ENCODE measurements around the gene KIAA0930. TPM values are rescaled to one million over a fixed set of nuclear protein-coding genes. Genes with fewer than 3 reads are reported as not detected.
"Not testable (repeated sequence)": the region's sequence is repeated elsewhere in the genome, so short reads cannot be mapped to it uniquely, and the experiment has no call there.

The KIAA0930 gene
- total RNA-seq, 1 donor from 2014 or later, result 20.0 TPM

DNA sequence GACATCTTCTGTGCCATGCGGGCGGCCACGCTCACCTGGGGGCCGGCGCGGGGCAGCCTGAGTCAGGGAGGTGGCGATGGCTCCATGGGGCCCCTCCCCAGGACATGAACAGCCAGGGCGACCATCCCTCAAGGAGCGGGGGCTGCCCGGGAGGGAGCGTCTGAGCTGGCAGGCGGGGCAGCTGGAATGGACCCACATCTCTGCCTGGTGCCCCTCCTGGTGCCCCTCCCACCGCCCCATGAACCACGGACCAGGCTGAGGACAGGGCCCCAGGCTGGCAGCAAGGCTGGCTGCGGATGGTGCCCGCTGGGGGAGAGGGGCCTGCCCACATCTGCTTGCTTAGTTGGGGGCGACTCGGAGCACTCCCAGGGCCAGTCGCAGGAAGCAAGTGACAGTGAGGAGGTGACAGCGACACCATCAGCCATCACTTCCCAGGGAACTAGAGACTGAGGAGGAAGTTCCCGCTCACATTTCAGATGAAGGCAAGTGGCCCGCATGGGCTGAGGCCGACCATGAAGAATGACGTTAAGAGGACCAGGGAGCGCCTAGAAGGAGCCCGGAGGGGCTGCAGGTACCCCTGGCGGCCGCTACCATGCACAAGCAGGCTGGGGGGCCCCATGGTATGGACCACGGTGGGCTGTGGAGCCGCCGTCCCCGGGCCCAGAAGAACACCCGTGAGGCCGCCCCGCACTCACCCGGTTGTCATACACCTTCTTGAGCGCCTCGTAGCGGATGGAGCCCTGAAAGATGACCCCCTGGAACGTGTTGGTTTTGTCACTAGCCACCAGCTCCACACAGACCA, 37.3 kb downstream of the KIAA0930 start:
- intact Hi-C loops (cut with micrococcal nuclease), result no loop called here

DNA sequence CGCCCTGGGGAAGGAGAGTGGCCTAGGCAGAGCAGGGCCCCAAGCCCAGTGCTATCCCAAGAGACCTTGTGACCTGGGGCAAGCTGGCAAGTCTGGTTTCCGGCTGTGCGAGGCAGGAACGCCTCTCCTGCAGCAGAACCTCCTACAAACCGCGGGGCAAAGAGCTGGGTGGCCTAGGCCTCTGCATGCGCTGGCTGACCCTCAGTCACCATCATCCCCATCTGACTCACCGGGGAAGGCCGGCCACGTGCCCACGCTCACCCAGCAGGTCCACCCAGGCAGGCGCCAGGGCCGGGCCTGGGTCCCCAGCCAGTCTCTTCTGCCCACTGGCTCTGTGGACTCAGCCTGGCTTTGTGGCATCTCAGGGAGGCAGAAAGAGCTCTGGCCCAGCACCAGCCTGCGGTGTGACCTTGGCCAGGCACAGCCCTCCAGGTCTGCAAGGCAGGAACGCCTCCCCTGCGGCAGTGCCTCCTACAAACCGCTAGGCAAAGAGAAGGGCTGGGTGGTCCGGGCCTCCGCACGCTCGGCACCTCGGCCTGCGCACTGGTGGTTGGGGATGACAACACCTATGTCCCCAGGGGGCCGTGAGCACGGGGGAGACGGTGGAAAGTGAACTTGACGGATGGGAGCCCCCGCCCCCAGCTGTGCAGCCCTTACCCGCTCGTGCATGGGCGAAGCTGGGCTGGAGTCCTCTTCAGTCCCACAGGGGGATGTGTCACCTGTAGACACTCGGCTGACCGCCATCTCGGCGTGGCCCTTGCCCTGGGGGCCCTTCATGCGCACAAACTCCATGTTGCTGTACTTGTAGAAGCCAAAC, 38.2 kb downstream of the KIAA0930 start:
- intact Hi-C loops (cut with micrococcal nuclease), result no loop called here

DNA sequence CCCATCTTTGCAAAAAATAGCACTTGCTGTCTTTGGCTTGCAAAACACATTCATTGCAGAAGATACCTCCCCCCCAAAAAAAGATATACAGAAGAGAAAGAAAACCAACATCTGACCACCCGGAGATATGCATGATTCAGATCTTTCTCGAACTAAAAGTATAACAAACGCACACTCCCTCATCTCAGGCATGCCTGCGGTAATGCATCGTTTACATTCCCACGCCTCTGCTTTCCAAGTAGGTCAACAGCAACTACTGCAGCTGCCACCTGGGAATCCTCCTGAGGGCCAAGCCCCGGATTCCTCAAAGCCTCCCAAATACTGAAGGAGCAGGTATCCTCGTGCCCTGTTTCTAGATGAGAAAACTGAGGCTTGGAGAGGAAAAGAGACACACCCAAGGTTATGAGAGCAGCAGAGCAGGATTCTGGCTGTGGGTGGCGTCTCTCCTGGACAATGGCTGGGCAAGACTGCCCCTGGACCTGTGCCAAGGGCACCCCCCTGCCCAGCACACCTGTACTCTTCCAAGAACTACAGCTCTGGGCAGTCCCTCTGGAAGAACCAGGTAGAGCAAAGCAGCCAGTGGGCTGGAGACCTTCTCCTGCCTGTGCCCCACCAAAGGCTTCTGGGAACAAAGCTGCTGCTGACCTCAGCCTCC, 38.9 kb downstream of the KIAA0930 start:
- intact Hi-C loops (cut with micrococcal nuclease), result no loop called here

DNA sequence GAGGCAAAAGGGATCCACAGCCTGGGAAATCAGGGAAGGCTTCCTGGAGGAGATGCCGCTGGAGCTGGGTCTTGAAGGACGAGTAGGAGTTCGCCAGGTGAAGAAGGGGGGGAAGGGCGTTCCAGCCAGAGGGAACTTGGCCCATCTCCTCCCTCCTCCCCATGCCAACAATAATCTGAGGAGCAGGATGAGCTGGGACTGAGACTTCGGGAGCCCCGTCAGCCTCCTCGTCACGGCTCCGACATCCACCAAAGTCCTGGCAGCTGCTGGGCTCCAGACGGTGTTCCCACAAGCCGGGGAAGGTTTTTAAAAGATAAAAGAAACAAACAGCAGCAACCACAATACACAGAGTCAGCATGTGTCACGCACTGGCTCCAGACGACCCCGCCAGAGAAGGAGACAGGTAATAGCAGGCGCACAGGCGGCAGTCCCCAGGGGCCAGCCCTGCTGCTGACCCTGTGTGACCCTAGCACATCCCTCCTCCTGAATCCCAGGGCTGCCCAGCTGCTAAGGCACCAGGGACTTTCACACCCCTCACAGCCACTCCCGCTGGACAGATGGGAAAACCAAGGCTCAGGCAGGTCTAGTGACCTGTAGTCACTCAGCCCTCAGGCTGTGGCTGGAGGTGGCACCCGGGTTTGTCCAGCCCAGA, 39.7 kb downstream of the KIAA0930 start:
- intact Hi-C loops (cut with micrococcal nuclease), result no loop called here

DNA sequence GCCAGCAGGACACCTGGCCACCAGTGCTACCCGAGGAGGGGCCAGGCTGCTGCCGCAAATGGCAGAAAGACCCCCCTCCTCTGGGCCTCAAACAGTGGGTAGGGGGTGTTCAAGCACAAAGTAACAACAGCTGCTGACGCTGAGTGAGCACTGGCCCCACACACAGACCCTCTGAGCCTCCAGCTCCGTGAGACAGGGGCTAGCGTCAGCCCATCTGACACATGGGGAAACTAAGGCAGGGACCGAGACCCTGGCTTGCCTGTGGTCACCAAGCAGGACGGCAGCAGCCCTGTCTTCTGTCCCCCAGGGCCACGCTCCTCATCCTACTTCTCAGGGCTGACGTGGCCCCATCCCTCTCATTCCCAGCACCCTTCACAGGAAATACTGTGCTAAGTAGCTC, 40.5 kb downstream of the KIAA0930 start:
- intact Hi-C loops (cut with micrococcal nuclease), result no loop called here

DNA sequence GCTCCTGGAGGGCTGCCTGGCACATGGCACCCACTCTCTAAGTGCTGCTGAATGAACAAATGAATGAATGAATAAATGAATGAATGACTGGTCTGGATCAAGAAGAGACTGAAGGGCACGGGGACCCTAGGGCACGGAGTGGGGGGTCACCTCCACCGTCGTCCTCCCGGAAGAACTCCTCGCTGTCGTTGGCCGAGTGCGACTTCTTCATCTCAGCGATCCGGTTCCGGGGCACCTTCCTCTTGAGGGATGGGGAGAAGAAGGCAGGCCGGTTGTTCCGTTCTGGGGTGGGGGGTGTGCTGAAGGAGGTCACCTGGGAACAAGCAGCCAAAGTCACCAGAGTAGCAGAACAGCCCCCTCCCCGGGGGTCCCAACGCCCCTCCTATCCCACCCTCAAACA, 41.0 kb downstream of the KIAA0930 start:
- intact Hi-C loops (cut with micrococcal nuclease), result no loop called here

DNA sequence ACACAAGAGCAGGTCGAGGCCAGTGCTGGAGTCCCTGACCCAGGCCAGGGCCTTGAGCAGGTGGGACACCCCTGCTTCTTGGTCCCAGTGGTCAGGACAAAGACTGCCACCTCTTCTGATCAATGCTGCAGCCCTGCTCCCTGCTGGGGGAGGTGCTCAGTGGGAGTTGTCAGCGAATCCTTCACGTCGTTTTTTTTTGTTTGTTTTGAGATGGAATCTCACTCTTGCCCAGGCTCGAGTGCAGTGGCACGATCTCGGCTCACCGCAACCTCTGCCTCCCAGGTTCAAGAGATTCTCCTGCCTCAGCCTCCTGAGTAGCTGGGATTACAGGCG, 42.3 kb downstream of the KIAA0930 start:
- intact Hi-C loops (cut with micrococcal nuclease), result no loop called here

DNA sequence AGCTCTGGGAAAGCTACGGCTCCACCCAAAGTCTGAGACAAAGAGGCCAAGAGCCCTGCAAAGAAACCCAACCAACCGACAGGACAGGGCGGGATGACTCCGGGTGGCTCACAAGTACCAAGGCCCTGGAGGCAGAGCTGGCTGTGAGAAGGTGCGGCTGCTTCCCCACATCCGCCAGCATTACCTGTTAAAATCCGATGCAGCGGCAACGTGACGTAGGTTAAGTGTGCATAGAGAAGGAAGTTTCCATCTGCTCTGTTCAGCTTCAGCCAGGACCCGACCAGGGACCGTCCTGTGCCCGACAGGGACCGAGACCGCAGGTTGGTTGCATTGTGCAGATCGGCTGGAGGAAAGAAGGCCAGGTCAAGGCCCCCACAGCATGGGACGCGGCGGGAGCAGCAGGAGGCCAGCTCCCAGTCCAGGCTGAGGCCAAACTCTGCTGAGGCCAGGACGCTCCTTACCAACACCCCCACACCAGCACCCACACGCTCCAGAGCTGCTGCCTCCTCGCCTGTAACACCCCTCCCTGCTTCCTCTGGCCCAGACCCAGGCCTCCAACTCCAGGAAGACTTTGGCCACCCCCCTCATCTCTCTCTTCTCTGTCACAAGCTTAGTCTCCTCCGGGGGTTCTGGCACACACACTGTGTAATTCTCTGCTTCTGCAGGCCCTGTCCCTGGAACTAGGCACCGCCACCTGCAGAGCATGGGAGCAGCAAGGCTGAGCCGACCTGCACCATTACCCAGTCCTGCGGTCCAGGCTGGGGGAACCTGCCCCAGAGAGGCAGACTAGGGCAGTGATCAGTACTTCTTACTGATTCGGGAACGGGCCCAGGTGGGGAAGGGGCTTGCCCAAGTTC, 42.9 kb downstream of the KIAA0930 start:
- intact Hi-C loops (cut with micrococcal nuclease), result no loop called here

DNA sequence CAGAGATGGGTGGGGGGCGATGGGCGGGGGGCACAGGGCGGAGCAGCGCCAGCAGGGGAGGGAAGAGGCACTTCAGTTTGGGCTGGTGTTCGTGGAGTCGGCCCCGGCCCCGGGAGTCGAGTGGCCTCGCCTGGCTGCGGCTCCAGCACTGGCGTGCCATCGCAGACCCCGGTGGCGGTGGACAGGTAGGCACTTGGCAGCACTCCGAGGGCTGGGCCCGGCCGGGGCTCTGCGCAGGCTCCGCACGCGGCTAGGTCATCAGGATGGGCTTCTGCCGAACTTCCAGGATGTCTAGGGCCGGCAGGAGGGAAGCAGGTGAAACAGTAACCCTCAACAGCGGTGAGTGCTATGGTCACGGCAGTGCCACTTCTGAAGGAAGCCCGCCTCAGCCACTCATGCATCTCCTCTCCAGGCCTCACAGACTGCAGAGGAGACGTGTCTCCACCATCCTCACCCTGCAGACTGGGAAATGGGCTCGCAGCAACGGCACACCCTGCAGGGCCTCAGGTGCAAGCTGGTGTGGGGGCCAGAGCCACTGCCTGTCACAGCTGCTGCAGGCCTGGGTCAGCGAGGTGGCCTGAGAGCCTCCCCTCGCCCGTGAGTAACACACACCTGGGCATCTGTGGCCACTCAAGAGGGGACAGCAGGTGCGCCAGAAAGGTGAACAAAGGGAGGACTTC, 43.6 kb downstream of the KIAA0930 start:
- intact Hi-C loops (cut with micrococcal nuclease), result no loop called here

DNA sequence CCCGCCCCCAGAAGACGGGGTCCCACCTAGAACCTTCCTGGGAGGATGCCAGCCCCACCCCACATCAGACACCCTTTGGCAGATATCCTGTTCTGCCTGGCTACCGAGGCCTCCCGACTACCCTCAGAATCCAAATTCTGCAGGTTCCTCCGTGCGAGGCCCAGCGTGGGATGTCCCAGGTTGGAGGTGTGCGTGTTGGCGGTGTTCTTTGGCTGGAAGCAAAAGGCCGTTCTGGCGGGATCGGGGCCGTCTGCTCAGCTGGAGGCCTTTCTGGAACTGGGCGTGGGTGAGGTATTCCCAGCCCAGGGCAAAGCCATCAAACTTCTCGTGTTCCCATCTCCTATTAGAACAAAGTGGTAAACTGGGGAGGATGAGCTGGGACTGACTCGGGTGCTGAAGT, 44.4 kb downstream of the KIAA0930 start:
- intact Hi-C loops (cut with micrococcal nuclease), result no loop called here

DNA sequence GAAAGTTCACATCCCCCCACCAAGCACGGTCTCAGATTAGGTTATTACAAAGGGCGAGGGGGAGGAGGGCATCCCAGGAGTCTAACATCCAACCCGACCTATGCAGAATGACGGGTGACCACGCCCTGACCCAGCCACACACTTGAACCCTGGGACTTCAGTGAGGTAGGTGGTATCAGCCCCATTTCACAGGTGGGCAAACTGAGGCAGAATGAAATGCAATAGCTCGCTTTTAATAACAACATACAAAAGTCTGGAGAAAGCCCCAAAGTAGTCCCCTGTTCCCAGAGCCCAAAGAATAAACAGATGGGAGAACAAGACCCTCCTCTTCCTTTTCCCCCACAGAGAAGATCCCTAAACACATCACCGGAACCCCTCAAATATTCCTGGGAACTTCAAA, 45.1 kb downstream of the KIAA0930 start:
- intact Hi-C loops (cut with micrococcal nuclease), result no loop called here

DNA sequence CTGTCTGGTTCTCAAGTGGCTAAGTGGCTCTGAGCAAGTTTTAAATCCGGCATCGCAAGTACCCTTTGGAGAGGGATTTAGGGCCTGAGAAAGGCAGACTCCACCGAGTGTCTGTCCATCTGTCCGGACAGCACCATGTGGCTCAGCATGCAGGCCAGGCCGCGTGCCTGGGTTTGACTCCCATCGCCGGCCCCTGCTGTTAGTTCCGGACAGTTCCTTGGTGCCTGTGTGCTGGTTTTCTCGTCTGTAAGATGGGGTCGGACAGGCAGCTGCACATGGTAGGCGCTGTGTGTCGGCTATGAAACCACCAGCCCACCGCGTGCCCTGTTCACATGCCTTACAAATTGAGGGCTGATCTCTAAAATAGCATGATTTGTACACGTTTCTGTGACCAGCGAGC, 46.0 kb downstream of the KIAA0930 start:
- intact Hi-C loops (cut with micrococcal nuclease), result no loop called here

DNA sequence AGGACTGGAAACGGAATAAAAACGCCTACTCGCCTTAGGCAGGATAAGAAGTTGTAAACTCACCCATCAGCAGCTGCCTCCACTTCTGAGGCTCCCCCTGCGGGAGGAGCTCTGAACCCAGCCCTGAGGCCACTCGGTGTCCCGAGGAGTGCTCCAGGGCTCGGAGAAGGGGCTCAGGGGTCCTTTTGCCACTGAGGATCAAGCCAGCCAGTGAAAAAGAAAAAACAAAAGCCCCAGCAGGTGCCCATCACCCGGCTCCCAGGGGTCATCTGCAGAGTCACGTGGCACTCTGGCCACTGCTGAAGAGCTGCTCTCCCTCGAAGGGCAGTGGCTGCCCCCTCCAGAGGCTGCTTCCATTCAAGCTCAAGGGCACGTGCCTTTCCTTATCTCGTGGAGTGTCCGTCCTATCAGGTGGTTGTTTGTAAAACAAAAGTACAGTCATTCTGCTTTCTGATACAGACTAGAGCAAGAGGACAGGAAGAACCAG, 48.0 kb downstream of the KIAA0930 start:
- intact Hi-C loops (cut with micrococcal nuclease), result no loop called here

DNA sequence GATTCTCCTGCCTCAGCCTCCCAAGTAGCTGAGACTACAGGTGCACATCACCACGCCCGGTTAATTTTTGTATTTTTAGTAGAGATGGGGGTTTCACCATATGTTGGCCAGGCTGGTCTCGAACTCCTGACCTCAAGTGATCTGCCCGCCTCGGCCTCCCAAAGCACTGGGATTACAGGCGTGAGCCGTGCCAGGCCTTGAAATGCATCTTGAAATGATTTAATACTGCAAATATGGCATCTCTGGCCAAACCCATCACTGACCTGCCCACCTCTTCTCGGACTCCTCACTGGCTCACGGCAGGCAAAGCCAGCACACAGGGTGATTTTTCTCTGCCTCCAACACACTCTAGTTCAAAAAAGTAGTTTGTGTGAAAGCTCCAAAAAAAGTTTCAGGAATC, 48.9 kb downstream of the KIAA0930 start:
- intact Hi-C loops (cut with micrococcal nuclease), result not testable (repeated sequence)

DNA sequence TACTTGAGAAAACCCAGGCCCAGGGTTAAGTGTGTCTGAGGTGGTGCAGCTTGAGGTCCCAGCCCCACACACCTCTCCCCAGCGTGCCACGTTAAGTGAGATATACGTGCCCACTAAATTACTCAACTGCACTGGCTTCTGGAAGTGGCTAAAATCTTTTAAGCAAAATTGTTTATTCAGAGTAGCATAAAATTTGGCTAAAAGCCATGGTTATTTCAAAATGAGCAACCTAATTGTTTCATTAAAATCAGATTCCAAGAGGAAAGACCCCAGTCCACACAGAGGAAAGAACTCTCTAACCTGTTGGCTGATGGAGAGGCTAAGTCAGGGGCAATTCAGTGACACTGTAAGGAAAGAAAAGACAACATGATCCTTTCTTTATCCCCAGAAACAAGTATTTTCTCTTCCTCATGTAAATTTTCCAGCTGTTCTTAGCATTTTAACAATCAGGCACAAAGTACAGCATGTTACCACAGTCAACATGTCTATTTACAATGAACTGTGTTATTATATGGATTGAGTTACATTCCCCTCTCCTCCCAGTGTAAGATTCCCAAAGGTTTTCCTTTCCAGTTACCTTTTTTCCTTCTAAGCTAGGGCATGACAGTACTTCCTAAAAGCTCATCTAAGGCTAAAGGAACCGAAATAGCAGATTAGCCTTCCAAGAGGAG, 50.4 kb downstream of the KIAA0930 start:
- intact Hi-C loops (cut with micrococcal nuclease), result no loop called here

DNA sequence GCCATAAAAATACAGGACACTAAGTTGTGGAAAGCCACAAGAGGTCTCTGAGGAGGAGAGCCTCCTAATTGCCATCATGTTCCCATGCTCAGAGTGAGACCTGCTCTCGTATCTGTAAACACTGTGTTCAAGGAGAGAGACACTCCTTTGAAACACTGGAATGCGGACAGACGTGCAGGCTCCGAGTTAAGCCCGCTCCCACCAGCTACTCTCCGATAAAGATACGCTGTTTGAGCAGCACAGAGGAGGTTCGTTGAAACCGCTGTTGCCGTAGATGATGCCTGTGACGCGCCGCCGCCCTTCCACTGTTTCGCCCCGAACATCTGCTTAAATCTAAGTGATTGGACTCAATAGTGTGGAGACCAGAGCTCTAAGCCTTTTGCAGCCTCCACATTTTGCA, 51.9 kb downstream of the KIAA0930 start:
- intact Hi-C loops (cut with micrococcal nuclease), result no loop called here

DNA sequence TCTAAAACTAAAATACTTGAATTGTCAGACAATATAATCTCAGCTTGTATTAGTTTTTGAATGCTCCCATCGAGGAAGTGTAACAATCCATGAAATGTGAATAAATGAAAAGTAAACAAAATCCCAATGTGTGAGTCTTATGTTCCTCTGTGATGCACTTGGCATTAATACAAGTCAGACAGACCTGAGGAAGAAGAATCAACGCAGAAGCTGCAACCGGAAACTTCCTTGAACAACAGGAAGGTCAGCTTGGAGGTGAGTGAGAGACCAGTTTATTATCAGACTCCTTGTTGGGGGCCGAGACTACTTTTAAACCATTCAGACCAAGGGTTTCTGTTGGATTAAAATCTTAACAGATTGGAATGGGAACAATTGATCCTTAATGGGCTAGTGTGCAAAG, 52.8 kb downstream of the KIAA0930 start:
- intact Hi-C loops (cut with micrococcal nuclease), result no loop called here

DNA sequence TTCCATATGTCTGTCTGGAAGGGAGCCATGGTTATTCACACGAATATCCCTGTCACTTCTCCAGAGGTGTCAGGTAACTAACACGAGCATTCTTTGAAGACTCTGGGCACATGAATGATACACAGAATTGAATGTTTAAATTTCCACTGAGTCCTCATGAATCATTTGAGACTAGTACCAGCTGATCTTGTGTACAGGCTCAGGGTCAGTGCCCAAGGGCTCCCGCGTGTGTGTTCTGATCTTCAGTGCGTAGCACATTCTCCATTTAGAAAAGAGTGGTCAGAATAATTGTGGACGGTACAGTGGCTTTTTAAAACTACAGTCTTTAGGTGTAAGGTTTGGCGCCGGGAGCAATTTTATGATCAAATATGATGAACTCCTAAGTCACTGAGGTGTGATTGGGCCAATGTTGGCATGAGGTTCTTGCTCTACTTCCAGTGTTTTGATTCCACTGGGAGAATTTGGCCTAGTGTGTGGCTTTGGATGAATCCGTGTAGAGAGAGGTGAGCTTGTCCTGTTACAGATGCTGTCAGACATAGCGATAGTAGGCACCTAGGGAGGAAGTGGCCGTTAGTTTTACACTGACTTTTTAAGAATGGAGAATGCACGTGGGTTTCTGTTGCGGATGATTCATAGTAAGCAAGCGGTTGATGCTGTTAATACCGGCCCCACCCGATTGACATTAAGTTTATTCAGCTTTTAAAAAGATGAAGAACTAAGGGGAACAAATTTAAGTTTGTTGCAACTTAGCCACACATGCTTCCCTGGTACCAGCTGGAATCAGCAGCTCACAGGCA, 54.8 kb downstream of the KIAA0930 start:
- intact Hi-C loops (cut with micrococcal nuclease), result no loop called here

DNA sequence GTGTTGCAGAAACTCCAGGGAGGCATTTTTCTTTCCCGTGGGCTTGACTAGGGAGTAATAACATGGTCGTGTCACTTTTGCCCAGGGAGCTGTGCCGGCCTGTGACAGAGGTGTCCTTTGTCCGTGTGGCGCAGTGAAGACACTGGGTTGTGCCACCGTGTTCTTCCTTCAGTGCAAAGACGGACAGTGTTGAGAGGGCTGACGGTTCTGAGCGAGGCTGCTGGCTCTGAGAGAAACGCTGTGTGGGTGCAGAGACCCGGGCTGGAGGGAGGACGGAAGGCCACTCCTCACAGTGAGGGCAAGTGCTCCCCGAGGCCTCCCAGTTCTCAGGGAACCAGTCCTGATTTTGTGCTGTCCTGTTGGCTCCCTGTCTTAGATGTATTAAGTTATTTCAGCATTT, 56.7 kb downstream of the KIAA0930 start:
- intact Hi-C loops (cut with micrococcal nuclease), result no loop called here

All from T-helper 1 cell treated with Interleukin-12 subunit alpha and Interleukin-12 subunit beta and Interleukin-4 antibody, amounts not matched to agents 30 ng/mL and 1 ng/mL, for 36 hours (primary cell).